Stimulated activated naive CD8-positive, alpha-beta T cell treated with anti-CD3 and anti-CD28 coated beads, Interleukin-15, Interleukin-2, amounts not matched to agents 100 ng/mL and 50 ng/mL, for 24 hours (primary cell): ENCODE measurements around the gene KIF26B.

Experiments
- H3K27ac Mint-ChIP-seq: one replicate; pipeline ENCODE4 v1.8.0; 2021; ENCODE audit warnings: mild to moderate bottlenecking, mixed read lengths
- H3K27me3 Mint-ChIP-seq: one replicate; pipeline ENCODE4 v1.8.0; 2021; ENCODE audit warnings: mixed read lengths
- H3K36me3 Mint-ChIP-seq: one replicate; pipeline ENCODE4 v1.8.0; 2021; ENCODE audit warnings: low read depth, mixed read lengths
- H3K4me1 Mint-ChIP-seq: one replicate; pipeline ENCODE4 v1.8.0; 2021; ENCODE audit warnings: low read depth, mixed read lengths
- H3K4me3 Mint-ChIP-seq: one replicate; pipeline ENCODE4 v1.8.0; 2021; ENCODE audit warnings: mild to moderate bottlenecking, mixed read lengths
- H3K9me3 Mint-ChIP-seq: one replicate; pipeline ENCODE4 v1.8.0; 2021; ENCODE audit warnings: mixed read lengths

KIF26B gene

DNA sequence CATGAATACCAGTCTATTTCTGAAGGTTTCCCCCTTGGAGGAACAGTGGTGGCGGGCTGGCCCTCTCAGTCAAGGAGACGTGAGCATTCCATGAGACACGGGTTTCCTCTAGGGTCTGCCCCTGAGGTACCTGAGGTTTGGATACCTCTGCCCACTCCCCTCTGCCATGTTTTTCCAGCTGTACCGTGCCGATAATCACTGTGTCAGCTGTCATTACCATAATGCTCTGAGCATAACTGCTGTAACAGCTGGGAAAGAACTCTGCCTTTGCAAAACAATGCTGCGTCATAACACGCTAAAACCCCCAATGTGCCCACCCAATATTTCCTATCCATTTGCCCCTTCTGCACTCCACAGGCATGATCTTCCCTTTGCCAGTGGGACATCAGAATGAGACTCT lies 425.1 kb downstream of the KIF26B start:
- Mint-ChIP-seq H3K9me3 (no peaks in the 10 kb centered on the region), H3K27ac (no peak overlapping the region), H3K4me1 (no peaks in the 10 kb centered on the region), H3K4me3 (no peak overlapping the region), H3K27me3 (peaks cover 8% of the 10 kb centered on the region), H3K36me3 (no peaks in the 10 kb centered on the region)

DNA sequence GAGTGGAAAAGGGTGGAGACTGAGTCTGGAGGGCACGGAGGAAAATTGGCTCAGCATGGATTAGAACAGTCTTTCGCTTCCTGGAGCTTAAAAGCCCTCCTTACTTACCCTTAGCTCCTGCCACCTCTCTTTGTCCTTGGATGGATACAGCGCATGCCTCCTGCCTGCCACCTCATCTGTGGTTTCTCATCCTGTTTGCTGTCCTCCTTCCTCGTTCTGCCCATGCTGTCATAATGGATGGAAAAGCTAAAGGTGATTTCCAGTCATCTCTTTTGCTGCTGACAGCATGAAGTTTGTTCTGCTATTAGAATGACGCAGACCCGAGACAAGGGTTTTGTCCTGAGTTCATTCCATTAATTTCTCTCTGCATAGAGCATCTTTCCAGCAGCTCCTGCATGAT lies 425.9 kb downstream of the KIF26B start:
- Mint-ChIP-seq H3K9me3 (no peaks in the 10 kb centered on the region), H3K4me3 (no peak overlapping the region), H3K27me3 (peaks cover 8% of the 10 kb centered on the region), H3K27ac (no peak overlapping the region), H3K4me1 (no peaks in the 10 kb centered on the region), H3K36me3 (no peaks in the 10 kb centered on the region)

DNA sequence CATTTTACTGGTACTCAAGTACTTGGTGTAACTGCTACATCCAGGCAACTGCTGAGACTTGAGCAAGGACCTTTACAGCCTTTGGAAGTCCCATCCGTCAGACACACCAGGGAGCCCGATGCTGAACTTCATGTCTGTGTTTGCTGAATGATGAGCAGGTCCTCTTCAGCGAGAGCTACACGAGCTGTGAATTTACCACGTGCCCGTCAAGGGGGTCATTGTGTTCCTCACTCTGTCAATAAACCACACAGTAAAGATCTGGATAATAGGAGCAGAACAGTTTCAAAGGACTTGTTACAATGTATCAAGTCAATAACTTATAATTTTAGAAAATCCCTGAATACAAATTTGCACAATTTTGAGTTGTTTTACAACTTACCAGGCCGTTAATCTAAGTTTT lies 427.2 kb downstream of the KIF26B start:
- H3K4me3 Mint-ChIP-seq = no peak overlapping the region
- no peaks in the 10 kb centered on the region for H3K9me3 Mint-ChIP-seq
- H3K27me3 Mint-ChIP-seq = peaks cover 10% of the 10 kb centered on the region
- no peaks in the 10 kb centered on the region for H3K4me1 Mint-ChIP-seq
- no peak overlapping the region for H3K27ac Mint-ChIP-seq
- H3K36me3 Mint-ChIP-seq = no peaks in the 10 kb centered on the region

DNA sequence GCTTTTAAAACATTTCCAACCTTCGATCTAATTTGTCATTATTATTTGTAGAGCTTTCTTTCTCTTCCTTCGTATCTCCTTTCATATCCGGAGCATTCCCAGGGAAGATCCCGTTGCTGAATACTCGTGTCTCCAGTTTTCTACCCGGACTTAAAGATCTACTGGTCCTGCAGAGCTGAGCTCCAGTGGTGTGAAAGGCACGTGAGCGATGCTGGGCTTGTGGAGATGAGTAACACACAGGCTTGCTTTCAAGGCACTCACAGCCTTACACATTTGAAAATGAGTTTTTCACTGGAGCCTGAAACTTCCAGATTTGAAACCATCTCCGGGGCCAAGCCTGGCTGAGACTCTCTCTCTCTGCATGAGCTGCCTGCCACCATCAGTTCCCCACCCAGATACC lies 428.3 kb downstream of the KIF26B start:
- Mint-ChIP-seq H3K27ac (no peak overlapping the region), H3K9me3 (no peaks in the 10 kb centered on the region), H3K36me3 (no peaks in the 10 kb centered on the region), H3K4me3 (no peak overlapping the region), H3K4me1 (no peaks in the 10 kb centered on the region), H3K27me3 (peaks cover 10% of the 10 kb centered on the region)

DNA sequence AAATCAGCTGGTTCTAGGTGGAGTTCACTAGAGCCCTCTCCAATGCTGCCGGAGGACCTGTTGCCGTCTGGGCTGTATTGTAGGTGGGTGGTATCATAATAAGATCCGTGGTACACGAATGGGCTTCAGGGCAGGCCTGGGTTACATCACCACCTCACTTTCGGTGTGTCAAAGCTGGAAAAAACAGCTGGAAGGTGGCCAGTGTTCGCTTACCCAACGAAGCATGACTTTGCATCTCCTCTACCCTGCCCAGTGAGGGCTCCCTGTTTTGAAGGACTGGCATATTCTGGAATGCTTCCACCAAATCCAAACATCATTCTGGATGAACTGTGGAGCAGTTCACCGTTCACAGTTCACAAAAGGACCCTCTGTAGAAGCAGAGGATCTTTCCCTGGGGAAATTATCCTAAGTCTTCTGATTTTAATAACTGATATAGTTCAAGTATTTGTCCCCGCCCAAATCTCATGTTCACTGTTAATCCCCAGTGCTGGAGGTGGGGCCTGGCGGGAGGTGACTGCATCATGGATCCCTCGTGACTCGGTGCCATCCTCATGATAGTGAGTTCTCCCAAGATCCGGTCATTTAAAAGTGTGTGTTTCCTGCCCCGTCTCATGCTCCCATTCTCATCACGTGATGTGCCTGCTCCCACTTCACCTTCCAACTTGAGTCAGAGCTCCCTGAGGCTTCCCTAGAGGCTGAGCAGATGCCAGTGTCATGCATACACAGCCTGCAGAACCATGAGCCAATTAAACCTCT lies 429.0 kb downstream of the KIF26B start:
- peaks cover 10% of the 10 kb centered on the region for H3K27me3 Mint-ChIP-seq
- H3K27ac Mint-ChIP-seq = no peak overlapping the region
- H3K9me3 Mint-ChIP-seq = no peaks in the 10 kb centered on the region
- H3K4me1 Mint-ChIP-seq = no peaks in the 10 kb centered on the region
- H3K4me3 Mint-ChIP-seq = no peak overlapping the region
- no peaks in the 10 kb centered on the region for H3K36me3 Mint-ChIP-seq

- Mint-ChIP-seq H3K9me3 (no peaks in the 10 kb centered on the region), H3K36me3 (no peaks in the 10 kb centered on the region), H3K4me1 (no peaks in the 10 kb centered on the region), H3K4me3 (no peak overlapping the region), H3K27me3 (peaks cover 6% of the 10 kb centered on the region), H3K27ac (no peak overlapping the region)
Measured at GRCh38 chr1:245585252-245585959, 430.6 kb downstream of the KIF26B start.

GRCh38 chr1:245587435-245588115 lies 432.8 kb downstream of the KIF26B start:
- no peaks in the 10 kb centered on the region for H3K4me1 Mint-ChIP-seq
- no peak overlapping the region for H3K4me3 Mint-ChIP-seq
- H3K36me3 Mint-ChIP-seq = no peaks in the 10 kb centered on the region
- no peaks in the 10 kb centered on the region for H3K9me3 Mint-ChIP-seq
- no peak overlapping the region for H3K27ac Mint-ChIP-seq
- H3K27me3 Mint-ChIP-seq = peaks cover 6% of the 10 kb centered on the region

DNA sequence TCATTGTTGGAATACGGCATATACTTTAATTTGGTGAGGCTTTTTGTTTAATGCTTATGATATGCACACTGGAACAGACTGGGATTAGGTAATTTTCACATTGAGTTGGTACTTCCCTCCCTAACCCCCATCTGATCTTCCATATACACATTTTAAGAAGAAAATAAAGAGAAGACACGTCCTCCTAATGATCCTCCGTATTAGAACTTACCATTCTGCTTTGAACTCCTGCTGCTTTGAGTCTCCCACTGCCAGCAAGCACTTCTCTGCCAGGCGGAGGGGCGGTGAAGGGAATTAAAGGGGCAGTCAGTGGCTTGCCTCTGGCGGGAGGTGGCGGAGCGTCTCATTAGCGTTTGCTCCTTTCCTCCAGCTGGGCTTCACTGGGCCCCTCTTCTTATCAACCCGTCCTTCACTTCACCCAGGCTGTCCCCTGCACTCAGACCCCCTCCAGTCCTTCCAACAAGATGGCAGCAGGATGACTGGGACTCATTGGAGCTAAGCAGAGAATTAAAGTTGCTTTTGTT lies 433.4 kb downstream of the KIF26B start:
- Mint-ChIP-seq H3K9me3 (no peaks in the 10 kb centered on the region), H3K4me1 (no peaks in the 10 kb centered on the region), H3K27me3 (peaks cover 6% of the 10 kb centered on the region), H3K27ac (no peak overlapping the region), H3K4me3 (no peak overlapping the region), H3K36me3 (no peaks in the 10 kb centered on the region)

- Mint-ChIP-seq H3K27ac (no peak overlapping the region), H3K27me3 (peaks cover 6% of the 10 kb centered on the region), H3K4me3 (no peak overlapping the region), H3K9me3 (no peaks in the 10 kb centered on the region), H3K4me1 (no peaks in the 10 kb centered on the region), H3K36me3 (no peaks in the 10 kb centered on the region)
Measured at GRCh38 chr1:245589316-245589715, 434.5 kb downstream of the KIF26B start.

GRCh38 chr1:245589906-245590305 lies 435.1 kb downstream of the KIF26B start:
- H3K4me3 Mint-ChIP-seq = no peak overlapping the region
- H3K9me3 Mint-ChIP-seq = no peaks in the 10 kb centered on the region
- H3K4me1 Mint-ChIP-seq = no peaks in the 10 kb centered on the region
- no peak overlapping the region for H3K27ac Mint-ChIP-seq
- peaks cover 6% of the 10 kb centered on the region for H3K27me3 Mint-ChIP-seq
- H3K36me3 Mint-ChIP-seq = no peaks in the 10 kb centered on the region

GRCh38 chr1:245590726-245591125 lies 435.9 kb downstream of the KIF26B start:
- Mint-ChIP-seq H3K27ac (no peak overlapping the region), H3K4me1 (no peaks in the 10 kb centered on the region), H3K27me3 (peaks cover 6% of the 10 kb centered on the region), H3K9me3 (no peaks in the 10 kb centered on the region), H3K36me3 (no peaks in the 10 kb centered on the region), H3K4me3 (no peak overlapping the region)

GRCh38 chr1:245591346-245592188 lies 436.8 kb downstream of the KIF26B start:
- Mint-ChIP-seq H3K4me3 (no peak overlapping the region), H3K36me3 (no peaks in the 10 kb centered on the region), H3K9me3 (no peaks in the 10 kb centered on the region), H3K4me1 (no peaks in the 10 kb centered on the region), H3K27me3 (peaks cover 6% of the 10 kb centered on the region), H3K27ac (no peak overlapping the region)

- Mint-ChIP-seq H3K4me3 (no peak overlapping the region), H3K9me3 (no peaks in the 10 kb centered on the region), H3K4me1 (no peaks in the 10 kb centered on the region), H3K36me3 (no peaks in the 10 kb centered on the region), H3K27me3 (peaks cover 2% of the 10 kb centered on the region), H3K27ac (no peak overlapping the region)
Measured at GRCh38 chr1:245592189-245592460, 437.3 kb downstream of the KIF26B start.

- Mint-ChIP-seq H3K4me1 (no peaks in the 10 kb centered on the region), H3K4me3 (no peak overlapping the region), H3K36me3 (no peaks in the 10 kb centered on the region), H3K9me3 (peaks cover 3% of the 10 kb centered on the region), H3K27me3 (no peaks in the 10 kb centered on the region), H3K27ac (no peak overlapping the region)
Measured at GRCh38 chr1:245598524-245599305, 443.9 kb downstream of the KIF26B start.
